Pulmonary artery endothelial cell (primary cell): ENCODE results near the gene CCDC195. TPM values are rescaled to one million over a fixed set of nuclear protein-coding genes. Genes with fewer than 3 reads are reported as not detected.

Source experiments
- DNase-seq: peaks from one replicate; pipeline ENCODE4 v3.0.0-alpha.2; 2011; ENCODE audit warnings: low read depth, low spot score
- total RNA-seq: library from RNA; depleted of rRNA; stranded (reverse); fragments of >200 nt; gene quantifications from 2 replicates; pipeline ENCODE4 v1.2.3, GENCODE V29; 2014

Gene CCDC195
- not detected in 2 replicates for total RNA-seq

DNA sequence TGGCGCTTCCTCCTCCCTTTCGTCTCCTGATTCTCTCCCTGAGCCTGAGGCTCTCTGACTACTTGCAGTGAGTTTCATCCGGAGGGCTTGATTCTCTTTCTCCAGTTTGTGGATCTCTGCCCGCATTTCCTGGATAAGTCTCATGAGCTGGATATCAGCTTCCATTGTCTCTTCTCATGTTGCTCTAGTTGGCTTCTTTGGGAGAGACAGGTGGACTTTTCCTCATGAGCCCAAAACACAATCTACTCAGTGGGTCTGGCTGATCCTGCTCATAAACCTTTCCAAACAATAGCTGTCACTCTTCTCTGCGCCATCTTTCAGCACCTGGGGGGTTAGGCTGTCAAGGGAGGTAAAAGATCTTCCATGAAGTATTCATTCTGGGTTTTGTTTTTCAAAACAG is at the start of gene CCDC195:
Gene CCDC195, minus strand, starts transcription at position 165 of the 400 bp plus-strand sequence. Its CDS starts 0 bp downstream, at position 165.
- no peak for DNase-seq

DNA sequence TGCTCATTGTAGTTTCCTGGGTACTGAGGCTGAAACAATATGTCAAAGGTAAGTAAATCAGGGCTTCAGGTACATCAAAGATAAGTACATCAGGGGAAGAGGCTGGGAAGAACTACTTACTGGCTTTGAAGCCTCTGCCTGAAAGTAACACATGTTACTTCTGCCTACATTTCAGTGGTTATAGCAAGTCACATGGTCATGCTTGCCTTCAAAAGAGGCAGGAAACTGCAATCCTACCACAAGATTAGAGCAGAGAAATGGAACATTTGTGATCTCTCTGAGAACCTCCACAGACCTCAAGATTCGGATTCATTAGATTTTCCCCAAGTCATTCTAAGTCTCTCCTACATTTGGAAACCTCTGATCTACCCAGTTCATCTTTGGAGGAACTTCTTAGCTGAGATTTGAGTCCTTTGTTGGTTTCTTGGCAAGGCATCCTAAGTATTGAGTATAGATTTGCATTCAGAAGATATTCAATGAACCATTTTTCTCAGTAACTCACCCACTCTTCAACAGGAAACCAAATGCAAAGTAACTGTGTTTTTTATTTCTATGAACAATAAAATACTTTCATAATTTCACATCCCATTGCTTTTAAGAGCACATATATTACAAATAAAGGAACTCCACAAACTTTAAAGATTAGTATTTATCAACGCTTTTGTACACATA is 48.5 kb upstream of the CCDC195 start:
- DNase-seq = no peak

DNA sequence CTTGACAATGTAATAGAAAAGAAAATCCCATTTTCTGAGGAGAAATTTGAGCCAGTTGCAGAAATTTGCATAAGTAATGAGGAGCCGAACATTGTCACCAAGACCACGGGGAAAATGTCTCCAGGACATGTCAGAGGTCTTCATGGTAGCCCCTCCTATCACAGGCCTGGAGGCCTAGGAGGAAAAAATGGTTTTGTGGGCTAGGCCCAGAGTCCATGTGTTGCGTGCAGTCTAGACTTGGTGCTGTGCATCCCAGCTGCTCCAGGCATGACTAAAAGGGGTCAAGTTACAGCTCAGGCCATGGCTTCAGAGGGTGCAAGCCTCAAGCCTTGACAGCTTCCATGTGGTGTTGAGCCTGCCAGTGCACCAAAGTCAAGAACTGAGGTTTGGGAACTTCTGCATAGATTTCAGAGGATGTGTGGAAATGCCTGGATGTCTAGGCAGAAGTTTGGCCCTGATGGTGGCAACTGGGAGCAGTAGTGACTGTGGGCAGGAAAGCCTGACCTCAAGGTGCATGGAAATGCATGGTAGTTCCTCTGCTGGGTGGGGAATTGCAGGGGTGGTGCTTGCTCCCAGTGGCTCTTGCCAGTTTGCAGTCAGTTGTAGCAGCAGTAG is 41.9 kb upstream of the CCDC195 start:
- no peak for DNase-seq

GRCh38 chr2:224753743-224754540 is 37.8 kb upstream of the CCDC195 start:
- no peak for DNase-seq

DNA sequence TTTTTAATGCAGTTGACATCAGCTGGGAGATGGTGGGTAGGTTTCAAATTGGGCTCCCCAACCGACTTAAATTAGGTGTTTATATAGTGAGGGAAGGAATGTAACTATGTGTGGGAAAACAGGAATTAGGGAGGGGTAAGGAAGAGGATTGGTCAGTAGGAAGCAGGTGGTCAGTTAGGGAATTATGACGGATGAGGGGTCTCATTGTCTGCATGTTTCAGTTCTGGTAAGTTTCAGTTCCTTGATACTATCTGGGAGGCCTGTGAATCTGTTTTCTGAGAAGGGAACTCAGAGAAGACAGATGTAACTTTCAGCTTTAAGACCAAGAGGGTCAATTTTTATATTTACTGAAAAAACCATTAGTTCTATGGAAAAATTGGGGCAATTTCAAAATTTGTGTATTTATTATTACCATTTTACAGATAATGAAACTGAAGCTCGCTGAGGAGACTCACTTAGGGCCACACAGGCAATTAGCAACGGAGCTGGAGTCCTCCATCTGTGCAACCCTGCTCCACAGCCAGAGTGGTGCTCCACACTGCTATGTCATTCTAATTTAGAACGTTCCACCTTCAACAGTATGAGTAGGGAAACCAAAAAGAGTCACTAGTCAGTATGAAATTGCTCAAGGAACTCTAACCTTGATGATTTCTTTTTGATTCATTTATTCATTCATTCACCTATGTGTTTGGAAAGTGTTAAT is 36.0 kb upstream of the CCDC195 start:
- no peak for DNase-seq

GRCh38 chr2:224749136-224749535 is 33.0 kb upstream of the CCDC195 start:
- no peak for DNase-seq

- DNase-seq = no peak
Observed at GRCh38 chr2:224747765-224748164, 31.6 kb upstream of the CCDC195 start.

DNA sequence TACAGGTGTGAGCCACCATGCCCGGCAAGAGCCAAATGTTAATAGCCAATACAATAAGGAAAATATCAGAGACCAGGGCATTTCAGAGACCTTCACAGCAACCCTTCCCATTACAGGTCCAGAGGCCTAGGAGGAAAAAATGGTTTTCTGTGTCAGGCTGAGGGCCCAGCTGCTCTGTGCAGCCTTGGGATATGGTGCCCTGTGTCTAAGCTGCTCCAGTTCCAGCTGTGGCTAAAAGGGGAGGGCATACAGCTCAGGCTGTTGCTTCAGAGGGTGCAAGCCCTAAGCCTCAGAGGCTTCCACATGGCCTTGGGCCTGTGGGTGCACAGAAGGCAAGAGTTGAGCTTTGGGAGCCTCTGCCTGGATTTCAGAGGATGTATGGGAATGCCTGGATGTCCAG is 20.1 kb upstream of the CCDC195 start:
- DNase-seq = no peak

DNA sequence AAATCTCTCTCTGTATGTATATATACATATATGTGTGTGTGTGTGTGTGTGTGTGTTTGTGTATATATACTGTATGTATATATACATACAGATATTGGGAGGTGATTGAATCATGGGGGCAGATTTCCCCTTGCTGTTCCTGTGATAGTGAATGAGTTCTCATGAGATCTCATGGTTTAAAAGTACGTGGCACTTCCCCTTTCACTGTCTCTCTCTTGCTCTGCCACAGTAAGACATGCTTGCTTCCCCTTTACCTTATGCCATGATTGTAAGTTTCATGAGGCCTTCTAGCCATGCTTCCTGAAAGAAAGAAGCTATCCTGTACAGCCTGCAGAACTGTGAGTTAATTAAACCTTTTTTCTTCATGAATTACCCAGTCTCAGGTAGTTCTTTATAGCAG is 18.8 kb upstream of the CCDC195 start:
- no peak for DNase-seq

DNA sequence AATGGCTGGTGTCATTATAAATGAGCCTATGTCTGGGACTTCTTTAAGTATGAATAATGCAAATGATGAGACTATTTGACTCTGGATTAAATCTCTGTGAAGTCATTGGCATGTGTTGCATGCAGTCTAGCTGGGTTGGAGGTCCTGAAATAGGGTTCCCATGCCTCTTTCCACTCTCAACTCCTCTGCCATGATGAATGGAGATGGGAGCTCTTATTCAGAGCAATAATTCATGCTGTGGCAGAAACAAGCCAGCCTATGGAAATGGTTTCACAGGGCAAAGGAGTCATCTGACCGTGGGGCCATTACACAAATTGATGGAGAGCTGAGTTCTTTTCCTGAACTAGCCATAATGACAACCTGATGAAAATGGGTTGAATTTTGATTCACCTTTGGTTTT is 15.5 kb upstream of the CCDC195 start:
- no peak for DNase-seq

DNA sequence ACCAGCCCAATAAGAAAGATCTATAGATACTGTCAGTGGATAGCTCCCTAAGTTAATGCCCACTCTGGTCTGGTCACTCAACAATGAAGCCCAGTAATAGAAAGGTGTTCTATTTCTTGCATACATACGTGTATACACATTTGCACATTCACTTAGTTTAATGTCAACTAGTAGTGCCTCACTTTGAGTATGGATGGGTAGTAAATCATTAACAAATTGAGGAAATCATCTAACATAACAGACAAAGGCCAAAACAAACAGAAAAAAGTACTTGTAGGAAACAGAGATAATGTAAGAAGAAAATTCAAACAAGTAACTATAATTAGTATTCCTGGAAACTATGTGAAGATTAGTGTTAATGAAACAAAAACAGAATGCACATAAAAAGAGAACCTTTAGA is 13.3 kb upstream of the CCDC195 start:
- DNase-seq = no peak

DNA sequence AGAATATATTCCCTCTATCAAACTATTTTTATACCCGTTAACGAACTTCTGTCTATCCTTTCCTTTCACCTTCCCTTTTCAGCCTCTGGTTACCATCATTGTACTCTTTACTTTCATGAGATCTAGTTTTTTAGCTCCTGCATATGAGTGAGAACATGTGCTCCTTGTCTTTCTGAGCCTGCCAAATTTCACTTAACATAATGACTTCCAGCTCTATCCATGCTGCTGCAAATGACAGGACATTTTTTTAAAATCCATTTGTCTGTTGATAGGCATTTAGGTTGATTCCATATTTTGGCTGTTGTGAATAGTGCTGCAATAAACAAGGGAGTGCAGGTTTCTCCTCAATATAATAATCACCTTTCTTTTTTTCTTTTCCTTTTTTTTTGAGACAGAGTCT is 8.2 kb upstream of the CCDC195 start:
- DNase-seq = no peak

DNA sequence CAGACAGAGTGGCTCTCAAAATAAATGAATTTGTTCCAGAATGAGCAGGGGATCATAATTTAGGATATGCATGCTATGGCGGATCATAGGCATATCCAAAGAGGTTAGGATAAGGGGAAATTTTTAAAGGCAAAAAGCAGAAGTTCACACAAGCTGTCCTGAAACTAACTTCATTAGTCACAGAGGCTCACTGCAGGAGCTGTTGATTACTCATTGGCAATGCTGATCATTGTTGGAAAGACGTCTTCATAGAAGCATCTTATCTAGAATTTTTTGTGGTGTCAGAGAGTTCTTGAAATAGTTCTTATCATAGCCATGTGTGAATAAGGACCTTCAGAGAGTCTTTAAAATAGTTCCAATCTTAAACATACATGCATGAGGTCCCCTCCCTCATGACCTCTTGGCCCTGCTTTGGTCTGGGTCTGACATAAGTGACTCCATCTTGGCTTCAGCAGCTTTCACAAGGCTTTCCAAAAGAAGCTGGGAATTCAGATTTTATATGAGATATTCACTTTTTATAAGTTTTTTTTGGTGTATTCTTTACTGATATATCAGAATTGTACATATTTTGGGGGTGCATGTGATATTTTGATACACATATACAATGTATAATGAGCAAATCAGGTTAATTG is 7.5 kb upstream of the CCDC195 start:
- DNase-seq = no peak

- DNase-seq = no peak
Observed at GRCh38 chr2:224722770-224723169, 6.6 kb upstream of the CCDC195 start.

DNA sequence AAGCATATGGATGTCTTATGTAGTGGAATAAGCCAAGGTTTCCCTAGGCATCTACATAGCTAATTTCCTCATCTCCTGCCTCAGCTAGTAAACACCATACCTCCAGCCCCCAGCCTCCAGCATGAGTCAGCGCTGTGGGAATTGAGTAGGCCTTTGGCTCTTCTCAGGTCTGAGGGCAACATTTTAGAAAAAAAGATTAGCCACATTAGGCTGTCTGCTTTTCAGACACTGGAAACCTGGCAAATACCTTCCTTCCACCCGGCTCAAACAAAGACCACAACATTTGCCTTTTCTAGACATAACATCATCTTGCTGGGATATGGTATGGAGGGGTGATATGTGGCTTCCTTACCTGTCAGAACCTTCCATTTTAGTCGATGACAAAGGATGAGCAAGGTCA is 6.1 kb upstream of the CCDC195 start:
- DNase-seq = no peak

DNA sequence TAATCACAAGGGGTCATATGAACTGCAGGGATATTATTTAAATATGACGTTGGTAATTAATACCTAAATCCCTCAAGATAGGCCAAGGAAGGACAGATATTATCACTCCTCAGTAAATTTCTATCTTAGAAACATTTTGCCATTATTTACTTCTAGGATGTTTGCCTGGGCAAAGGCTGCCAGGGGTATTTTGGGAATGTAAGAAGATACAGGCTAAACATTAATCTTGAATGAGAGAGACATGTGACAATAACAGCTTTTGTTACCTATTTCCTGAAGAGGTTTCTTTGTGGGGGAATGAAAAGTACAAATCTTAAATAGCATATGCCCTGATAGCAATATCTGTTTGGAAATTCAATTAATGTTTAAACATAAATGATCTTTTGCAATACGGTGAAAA is 756 bp upstream of the CCDC195 start:
- no peak for DNase-seq

GRCh38 chr2:224711859-224712665 is 4.1 kb downstream of the CCDC195 start:
- DNase-seq = no peak

DNA sequence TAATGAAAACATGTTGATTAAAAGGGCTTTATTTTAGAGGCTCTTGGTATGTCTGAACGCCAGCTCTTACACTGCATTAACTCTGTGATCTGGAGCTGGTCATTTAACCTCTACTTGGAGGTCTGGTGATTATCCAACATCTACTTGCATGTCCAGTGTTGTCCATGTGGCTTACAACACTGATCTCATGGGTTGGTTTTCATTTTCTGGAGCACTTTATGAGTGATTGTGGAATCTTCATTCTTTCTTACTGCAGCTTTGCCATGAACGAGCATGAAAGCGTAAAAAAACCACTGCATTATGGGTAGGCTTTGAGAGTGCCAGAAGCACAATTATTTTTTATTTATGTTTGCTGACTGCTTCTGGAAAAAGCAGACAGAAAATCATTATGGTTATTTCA is 4.8 kb downstream of the CCDC195 start:
- no peak for DNase-seq

DNA sequence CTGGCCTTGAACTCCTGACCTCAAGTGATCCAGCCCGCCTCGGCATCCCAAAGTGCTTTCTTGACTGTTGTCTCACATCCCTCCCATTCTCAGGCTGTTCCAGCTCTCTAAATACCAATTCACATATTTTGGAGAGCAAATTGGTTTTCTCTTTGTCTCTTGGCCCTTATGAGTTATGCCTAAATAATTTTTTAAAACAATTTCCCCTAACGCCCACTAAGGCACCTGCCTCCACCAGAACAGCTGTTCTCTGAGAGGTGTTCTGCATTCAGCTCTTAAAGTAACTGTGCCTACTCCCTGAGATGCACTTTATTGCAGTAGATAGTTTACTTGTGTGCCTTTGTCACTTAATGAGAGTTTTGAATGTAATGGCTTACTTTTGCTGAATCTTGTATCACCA is 6.9 kb downstream of the CCDC195 start:
- DNase-seq = no peak

GRCh38 chr2:224694502-224694901 is 21.7 kb downstream of the CCDC195 start:
- no peak for DNase-seq

GRCh38 chr2:224691563-224691962 is 24.6 kb downstream of the CCDC195 start:
- DNase-seq = no peak
